Brain microvascular endothelial cell (primary cell): ENCODE results near the gene NCAM2.

Experiments used
- DNase-seq: peaks from one replicate; pipeline ENCODE4 v3.0.0-alpha.2; 2020
- H3K27ac ChIP-seq: fragments of 250-450 bp; sonication (Bioruptor Pico); 2 replicates; pipeline ENCODE4 v1.5.1; 2020; ENCODE audit warnings: mild to moderate bottlenecking, moderate library complexity
- H3K27me3 ChIP-seq: fragments of 250-450 bp; sonication (Bioruptor Pico); replicated peaks from 2 replicates; pipeline ENCODE4 v1.5.1; 2020; ENCODE audit warnings: mild to moderate bottlenecking
- H3K36me3 ChIP-seq: fragments of 250-450 bp; sonication (Bioruptor Pico); replicated peaks from 2 replicates; pipeline ENCODE4 v1.5.1; 2020; ENCODE audit warnings: mild to moderate bottlenecking
- H3K4me3 ChIP-seq: 2 replicates; pipeline ENCODE4 v1.5.1; 2011; ENCODE audit warnings: low read depth, mild to moderate bottlenecking, control low read depth, low read length, moderate library complexity
- CTCF ChIP-seq: IDR thresholded peaks from 2 replicates; pipeline ENCODE4 v1.5.1; 2011; ENCODE audit warnings: low read depth, mild to moderate bottlenecking, moderate library complexity, low read length, control low read depth, inconsistent platforms; ENCODE audit errors: missing control alignments
- in situ Hi-C: cut with HindIII; loops from 2 replicates; pipeline ENCODE4 v1.10.0; 2017; ENCODE audit warnings: low sequenced_read_pairs, low pct_ligation_motif_present

Gene NCAM2

GRCh38 chr21:21406921-21407320 lies 408.7 kb downstream of the NCAM2 start:
- TF ChIP-seq CTCF = no peak
- no peak for DNase-seq
- Histone ChIP-seq H3K27me3 (no peaks in the 10 kb centered on the region), H3K27ac (no peak overlapping the region), H3K4me3 (no peak overlapping the region), H3K36me3 (no peaks in the 10 kb centered on the region)
- in situ Hi-C loops = no loop called here

- no peak for DNase-seq
- no peaks in the 10 kb centered on the region for H3K36me3 ChIP-seq
- H3K27me3 ChIP-seq = no peaks in the 10 kb centered on the region
- no peak for TF ChIP-seq CTCF
- H3K4me3 ChIP-seq = no peak overlapping the region
- in situ Hi-C loops = no loop called here
- no peak overlapping the region for H3K27ac ChIP-seq
Observed at GRCh38 chr21:21412096-21412495, 413.9 kb downstream of the NCAM2 start.

GRCh38 chr21:21415741-21416140 lies 417.5 kb downstream of the NCAM2 start:
- no peak for TF ChIP-seq CTCF
- H3K4me3 ChIP-seq = no peak overlapping the region
- H3K27me3 ChIP-seq = no peaks in the 10 kb centered on the region
- DNase-seq = no peak
- H3K36me3 ChIP-seq = no peaks in the 10 kb centered on the region
- H3K27ac ChIP-seq = no peak overlapping the region
- in situ Hi-C loops = no loop called here

- Histone ChIP-seq H3K36me3 (no peaks in the 10 kb centered on the region), H3K27me3 (no peaks in the 10 kb centered on the region), H3K27ac (no peak overlapping the region), H3K4me3 (no peak overlapping the region)
- in situ Hi-C loops = no loop called here
- DNase-seq = no peak
- no peak for TF ChIP-seq CTCF
Observed at GRCh38 chr21:21434944-21435343, 436.7 kb downstream of the NCAM2 start.

GRCh38 chr21:21436012-21436534 lies 437.9 kb downstream of the NCAM2 start:
- no peak for TF ChIP-seq CTCF
- in situ Hi-C loops = no loop called here
- Histone ChIP-seq H3K4me3 (no peak overlapping the region), H3K27me3 (no peaks in the 10 kb centered on the region), H3K36me3 (no peaks in the 10 kb centered on the region), H3K27ac (no peak overlapping the region)
- DNase-seq = no peak

- no peak for TF ChIP-seq CTCF
- Histone ChIP-seq H3K36me3 (no peaks in the 10 kb centered on the region), H3K4me3 (no peak overlapping the region), H3K27me3 (no peaks in the 10 kb centered on the region), H3K27ac (no peak overlapping the region)
- in situ Hi-C loops = no loop called here
- no peak for DNase-seq
Observed at GRCh38 chr21:21439761-21440160, 441.6 kb downstream of the NCAM2 start.
